Pancreas (tissue), 10 donors: ENCODE measurements around the gene RLN3. TPM values are rescaled to one million over a fixed set of nuclear protein-coding genes. Genes with fewer than 3 reads are reported as not detected.

Experiments
- ATAC-seq, 4 donors: fragments of 200-7000 bp; cut with Tn5 transposase; one replicate each; pipeline versions ENCODE4 v1.8.0 to v1.9.1; 2020; ENCODE audit warnings: mild to moderate bottlenecking in 4 of 4, moderate library complexity in 4 of 4
- DNase-seq, 6 donors: peaks; one replicate each; pipeline ENCODE4 v3.0.0-alpha.2; 2020
- FAIRE-seq: peaks from 2 replicates; lab custom pipeline; 2012; peaks lifted over from hg19 to GRCh38; lab: Jason Lieb, UNC
- H3K27ac ChIP-seq, 4 donors: fragments of 200-600 bp; sonication (generic); 1 replicate in 3 of 4; 2 replicates in 1 of 4; pipeline versions ENCODE4 v1.5.0 to v1.8.0; 2020
- H3K27me3 ChIP-seq, 4 donors: fragments of 200-600 bp; one replicate each; pipeline ENCODE4 v1.8.0; 2021
- H3K36me3 ChIP-seq, 3 donors: fragments of 200-600 bp; sonication (generic) in 1 of 3; one replicate each; pipeline versions ENCODE4 v1.5.0 to v1.8.0; 2020 to 2021
- H3K4me1 ChIP-seq, 3 donors: fragments of 200-600 bp; one replicate each; pipeline ENCODE4 v1.8.0; 2021
- H3K4me3 ChIP-seq, 4 donors: fragments of 200-600 bp; sonication (generic) in 2 of 4; one replicate each; pipeline versions ENCODE4 v1.5.0 to v1.8.0; 2020 to 2021
- H3K9me3 ChIP-seq, 4 donors: fragments of 200-600 bp; one replicate each; pipeline ENCODE4 v1.8.0; 2021
- CTCF ChIP-seq, 4 donors: fragments of 200-600 bp; sonication (generic) in 3 of 4; IDR thresholded peaks; one replicate each; pipeline versions ENCODE4 v1.5.0 to v1.8.0; 2021; ENCODE audit warnings: antibody characterized with exemption in 4 of 4
- WGBS, 2 donors: extraction: QIAGEN DNeasy Blood & Tissue Kit; methylation state at CpG; one replicate each; pipeline ENCODE4 v1.1.7; 2013; 5-methylcytosine and 5-hydroxymethylcytosine counted together
- intact Hi-C, 3 donors: fragments of 100-400 bp; cut with DNase I; formaldehyde crosslinking; loops; one replicate each; pipeline versions ENCODE4 v1.11.1 to v1.14.2; 2022
- polyA plus RNA-seq, 2 donors: library from polyadenylated mRNA; stranded (reverse); fragments of 200-250 nt; gene quantifications; one replicate each; pipeline ENCODE4 v1.2.3, GENCODE V29; 2013
- total RNA-seq, 6 donors: library from RNA; stranded (reverse); fragmentation: NEBNext Ultra II Directional in 4 of 6; extraction: Animal tissue kit (Norgen Biotek cat#: 25700) in 4 of 6; gene quantifications; one replicate each; pipeline versions ENCODE4 v1.2.1 to v1.2.4, GENCODE V29; 2021 to 2023
- donor health status: healthy with polysubstance abuse.
- donor health status: DM: no; HTN: no; CAD: no; lungs with moderate emphysema.
- donor health status: DM: no; HTN: no; CAD: no.
- donor health status: control.
- donor health status: control.
- donor health status: Bipolar disorder and iron deficiency.
- donor health status: DM: yes; HTN: yes; CAD: no.
- donor health status: DM: no; HTN: no; CAD: no.
- donor health status: DM: no; HTN: no; CAD: no.
- donor health status: DM: yes; HTN: yes; CAD: no.

Gene RLN3
- total and polyA plus RNA-seq, 8 donors, result not detected

- Histone ChIP-seq H3K4me1 (peaks cover 0 to 9% (median 0%) of the 10 kb centered on the region in 3 donors), H3K36me3 (no peaks in the 10 kb centered on the region), H3K9me3 (no peaks in the 10 kb centered on the region), H3K27ac (no peak overlapping the region), H3K4me3 (no peak overlapping the region), H3K27me3 (no peaks in the 10 kb centered on the region)
- FAIRE-seq (no peak), ATAC-seq (no peak), DNase-seq (peak in 2 of 6 donors; percentile 38 to 51)
- intact Hi-C loops, result no loop called here
- 90 to 93% methylated on average over 22 of the region's 22 CpGs for WGBS, 2 donors
- no peak for TF ChIP-seq CTCF (IDR thresholded peaks at IDR 0.05)
These were observed 30.9 kb upstream of the RLN3 start for GRCh38 chr19:13996928-13997630.

- 92% methylated on average over 6 of the region's 6 CpGs for WGBS, 2 donors
- FAIRE-seq (no peak), DNase-seq (peak in 2 of 6 donors; percentile 27 to 62), ATAC-seq (no peak)
- H3K27ac ChIP-seq, result no peak overlapping the region
- H3K9me3 ChIP-seq, result no peaks in the 10 kb centered on the region
- TF ChIP-seq CTCF (IDR thresholded peaks at IDR 0.05), result no peak
- H3K4me1 ChIP-seq, result peaks cover 0 to 11% (median 0%) of the 10 kb centered on the region in 3 donors
- no peak overlapping the region for H3K4me3 ChIP-seq
- H3K36me3 ChIP-seq, result no peaks in the 10 kb centered on the region
- no peaks in the 10 kb centered on the region for H3K27me3 ChIP-seq
- intact Hi-C loops, result no loop called here
These were observed 30.4 kb upstream of the RLN3 start for GRCh38 chr19:13997631-13997962.

DNA sequence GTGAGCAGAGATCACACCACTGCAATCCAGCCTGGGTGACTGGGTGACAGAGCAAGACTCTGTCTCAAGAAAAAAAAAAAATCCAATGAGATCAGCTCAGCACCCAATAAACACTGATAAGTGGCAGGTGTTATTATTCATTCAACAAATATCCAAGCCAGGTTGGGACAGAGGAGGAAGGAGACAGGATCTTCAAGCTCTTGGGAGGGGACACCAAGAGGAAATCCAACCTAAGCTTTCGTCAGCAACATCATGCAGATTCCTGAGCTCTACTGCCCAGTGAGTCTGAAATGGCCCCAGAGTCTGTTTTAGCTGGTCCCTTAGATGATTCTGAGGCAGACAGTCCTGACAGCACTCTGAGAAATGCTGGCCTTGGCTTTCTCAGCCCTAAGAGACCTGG is 29.5 kb upstream of the RLN3 start:
- no peak for ATAC-seq
- DNase-seq, result peak in 1 of 6 donors; percentile 1
- Histone ChIP-seq H3K9me3 (no peaks in the 10 kb centered on the region), H3K4me3 (no peak overlapping the region), H3K36me3 (no peaks in the 10 kb centered on the region), H3K4me1 (peaks cover 0 to 18% (median 7%) of the 10 kb centered on the region in 3 donors), H3K27ac (no peak overlapping the region), H3K27me3 (no peaks in the 10 kb centered on the region)
- TF ChIP-seq CTCF (IDR thresholded peaks at IDR 0.05), result no peak
- intact Hi-C loops, result no loop called here
- FAIRE-seq, result no peak
- WGBS, 2 donors, result 89 to 98% methylated on average over 1 of the region's 1 CpG

DNA sequence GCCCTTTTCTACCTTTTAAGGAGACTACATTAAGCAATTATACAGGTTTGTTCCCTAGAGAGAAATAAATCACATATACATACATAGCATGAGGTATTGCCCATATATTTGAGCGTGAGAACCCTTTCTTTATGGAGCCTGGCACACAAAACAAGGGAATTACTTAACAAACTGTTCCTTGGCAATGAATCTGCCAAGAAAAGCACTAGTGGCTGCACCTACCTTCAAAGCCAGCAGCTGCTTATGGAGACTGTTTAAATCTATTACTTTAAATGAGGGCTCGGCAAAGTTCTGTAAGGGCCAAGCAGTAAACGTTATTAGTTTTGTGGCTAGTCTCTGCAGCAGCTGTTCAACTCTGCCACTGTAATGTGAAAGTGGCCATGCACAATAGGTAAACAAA is 28.9 kb upstream of the RLN3 start:
- H3K36me3 ChIP-seq, result no peaks in the 10 kb centered on the region
- no peaks in the 10 kb centered on the region for H3K27me3 ChIP-seq
- H3K4me1 ChIP-seq, result peaks cover 0 to 25% (median 12%) of the 10 kb centered on the region in 3 donors
- no peaks in the 10 kb centered on the region for H3K9me3 ChIP-seq
- intact Hi-C loops, result no loop called here
- no peak for DNase-seq
- no peak overlapping the region for H3K27ac ChIP-seq
- no peak for FAIRE-seq
- ATAC-seq, result no peak
- WGBS, 2 donors, result 93 to 97% methylated on average over 3 of the region's 3 CpGs
- TF ChIP-seq CTCF (IDR thresholded peaks at IDR 0.05), result no peak
- H3K4me3 ChIP-seq, result no peak overlapping the region

GRCh38 chr19:14000691-14001375 is 27.1 kb upstream of the RLN3 start:
- Histone ChIP-seq H3K9me3 (no peaks in the 10 kb centered on the region), H3K27me3 (no peaks in the 10 kb centered on the region), H3K27ac (no peak overlapping the region), H3K4me3 (no peak overlapping the region), H3K36me3 (no peaks in the 10 kb centered on the region), H3K4me1 (peaks cover 0 to 31% (median 25%) of the 10 kb centered on the region in 3 donors)
- ATAC-seq (no peak), FAIRE-seq (no peak), DNase-seq (peak in 2 of 6 donors; percentile 12 to 18)
- no peak for TF ChIP-seq CTCF (IDR thresholded peaks at IDR 0.05)
- 86% methylated on average over 13 of the region's 13 CpGs for WGBS, 2 donors
- intact Hi-C loops, result no loop called here
